T-cell (primary cell): ENCODE results near the gene SULT1A2. TPM values are rescaled to one million over a fixed set of nuclear protein-coding genes. Genes with fewer than 3 reads are reported as not detected.
A peak's percentile ranks its signal among the peaks of the same experiment; 100 is the strongest.
"Not testable (repeated sequence)": the region's sequence is repeated elsewhere in the genome, so short reads cannot be mapped to it uniquely, and the experiment has no call there.

Experiments used
- ATAC-seq, 4 experiments: fragments of 200-7000 bp in 3 of 4; fragments of 150-1000 bp in 1 of 4; cut with Tn5 transposase; replicated peaks in 1 of 4; 1 replicate in 3 of 4; 2 replicates in 1 of 4; pipeline ENCODE4 v1.10.0; 2021; ENCODE audit warnings: moderate library complexity in 3 of 4, mild to moderate bottlenecking in 2 of 4, moderate number of reproducible peaks in 1 of 4
- CTCF ChIA-PET, 2 donors: fragments of 300-600 bp; sonication (Branson Sonifier 250); formaldehyde crosslinking; loops; one replicate each; lab custom pipeline; 2022; ENCODE audit warnings: antibody characterized with exemption in 2 of 2; lab: Charles Lee
- POLR2A ChIA-PET, 2 donors: fragments of 300-600 bp; sonication (Branson Sonifier 250); formaldehyde crosslinking; loops; one replicate each; lab custom pipeline; 2022; ENCODE audit warnings: antibody characterized with exemption in 2 of 2; lab: Charles Lee
- DNase-seq, 35 experiments: peaks; one replicate each; pipeline versions ENCODE4 v3.0.0 to v3.0.0-alpha.2; 2013 to 2023
- H3K27ac ChIP-seq: one replicate; pipeline ENCODE4 v1.5.1; 2013; ENCODE audit warnings: low read length
- H3K27me3 ChIP-seq, 2 experiments: replicated peaks in 1 of 2; 1 replicate in 1 of 2; 2 replicates in 1 of 2; pipeline versions ENCODE4 v1.6.1 to v1.7.0; 2013; ENCODE audit warnings: low read length in 1 of 2, mixed read lengths in 1 of 2; ENCODE audit not compliant: control insufficient read depth in 2 of 2, insufficient read depth in 2 of 2; ENCODE audit errors: extremely low read depth in 1 of 2
- H3K36me3 ChIP-seq, 2 donors: 1 replicate in 1 of 2; 2 replicates in 1 of 2; pipeline versions ENCODE4 v1.6.1 to v1.7.0; 2013; ENCODE audit warnings: low read length in 1 of 2; ENCODE audit not compliant: control insufficient read depth in 2 of 2, insufficient read depth in 1 of 2; ENCODE audit errors: extremely low read depth in 1 of 2
- H3K4me1 ChIP-seq, 2 experiments: 1 replicate in 1 of 2; 2 replicates in 1 of 2; pipeline versions ENCODE4 v1.6.1 to v1.7.0; 2013; ENCODE audit warnings: low read length in 2 of 2, mixed read lengths in 1 of 2; ENCODE audit not compliant: insufficient read depth in 2 of 2, control insufficient read depth in 1 of 2; ENCODE audit errors: extremely low read depth in 1 of 2
- H3K4me3 ChIP-seq, 2 donors: 1 replicate in 1 of 2; 2 replicates in 1 of 2; pipeline versions ENCODE4 v1.5.1 to v1.7.0; 2013; ENCODE audit warnings: mild to moderate bottlenecking in 2 of 2, low read length in 1 of 2, moderate library complexity in 1 of 2; ENCODE audit not compliant: control insufficient read depth in 1 of 2; ENCODE audit errors: extremely low read depth in 1 of 2
- H3K9me3 ChIP-seq: 2 replicates; pipeline ENCODE4 v1.7.0; 2013
- H3K27ac Mint-ChIP-seq, 2 donors: one replicate each; pipeline ENCODE4 v1.8.0; 2020 to 2021; ENCODE audit warnings: mild to moderate bottlenecking in 2 of 2, mixed read lengths in 2 of 2
- H3K27me3 Mint-ChIP-seq, 2 donors: one replicate each; pipeline ENCODE4 v1.8.0; 2021 to 2022; ENCODE audit warnings: mixed read lengths in 2 of 2
- H3K36me3 Mint-ChIP-seq: one replicate; pipeline ENCODE4 v1.8.0; 2021; ENCODE audit warnings: mixed read lengths
- H3K4me1 Mint-ChIP-seq, 3 donors: one replicate each; pipeline ENCODE4 v1.8.0; 2020 to 2022; ENCODE audit warnings: mixed read lengths in 3 of 3, mild to moderate bottlenecking in 1 of 3
- H3K4me3 Mint-ChIP-seq, 3 donors: one replicate each; pipeline ENCODE4 v1.8.0; 2020 to 2022; ENCODE audit warnings: mild to moderate bottlenecking in 3 of 3, mixed read lengths in 3 of 3, moderate library complexity in 3 of 3
- H3K9me3 Mint-ChIP-seq, 3 donors: one replicate each; pipeline ENCODE4 v1.8.0; 2020 to 2022; ENCODE audit warnings: mixed read lengths in 3 of 3
- WGBS: methylation state at CpG from one replicate; pipeline ENCODE4 v1.1.5; 2013; ENCODE audit warnings: missing lambda C conversion rate; ENCODE audit not compliant: insufficient coverage; 5-methylcytosine and 5-hydroxymethylcytosine counted together
- total RNA-seq, 35 experiments: library from RNA in 6 of 35; stranded (reverse) in 6 of 35; fragments of 120-200 nt in 1 of 35; gene quantifications; one replicate each; pipeline versions ENCODE4 v1.2.1 to v1.2.4 and lab custom pipeline; 2013 to 2026

The SULT1A2 gene
- total RNA-seq, 5 donors from 2014 or later (not counting 1 experiment from before 2014, with no cell fraction given), result 0.30 to 0.62 (median 0.53) TPM; not detected in 2

DNA sequence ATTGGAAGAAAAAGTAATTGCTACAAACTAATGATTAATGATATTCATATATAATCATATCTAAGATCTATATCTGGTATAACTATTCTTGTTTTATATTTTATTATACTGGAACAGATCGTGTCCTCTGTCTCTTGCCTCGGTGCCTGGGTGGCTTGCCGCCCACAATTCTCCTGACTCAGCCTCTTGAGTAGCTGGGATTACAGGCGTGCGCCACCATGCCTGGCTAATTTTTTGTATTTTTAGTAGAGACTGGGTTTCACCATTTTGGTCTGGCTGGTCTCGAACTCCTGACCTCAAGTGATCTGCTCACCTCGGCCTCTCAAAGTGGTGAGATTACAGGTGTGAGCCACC is 19.4 kb upstream of the SULT1A2 start:
- no CpG with 5 or more reads among the region's 7 CpGs for WGBS
- H3K4me1 Mint-ChIP-seq, H3K27me3 Mint-ChIP-seq, POLR2A ChIA-PET, H3K4me3 Mint-ChIP-seq, H3K9me3 Mint-ChIP-seq, ATAC-seq, CTCF ChIA-PET, H3K36me3 ChIP-seq, H3K27ac ChIP-seq, H3K36me3 Mint-ChIP-seq, DNase-seq, H3K9me3 ChIP-seq, H3K27ac Mint-ChIP-seq, H3K4me1 ChIP-seq, H3K27me3 ChIP-seq, H3K4me3 ChIP-seq: not testable (repeated sequence)

DNA sequence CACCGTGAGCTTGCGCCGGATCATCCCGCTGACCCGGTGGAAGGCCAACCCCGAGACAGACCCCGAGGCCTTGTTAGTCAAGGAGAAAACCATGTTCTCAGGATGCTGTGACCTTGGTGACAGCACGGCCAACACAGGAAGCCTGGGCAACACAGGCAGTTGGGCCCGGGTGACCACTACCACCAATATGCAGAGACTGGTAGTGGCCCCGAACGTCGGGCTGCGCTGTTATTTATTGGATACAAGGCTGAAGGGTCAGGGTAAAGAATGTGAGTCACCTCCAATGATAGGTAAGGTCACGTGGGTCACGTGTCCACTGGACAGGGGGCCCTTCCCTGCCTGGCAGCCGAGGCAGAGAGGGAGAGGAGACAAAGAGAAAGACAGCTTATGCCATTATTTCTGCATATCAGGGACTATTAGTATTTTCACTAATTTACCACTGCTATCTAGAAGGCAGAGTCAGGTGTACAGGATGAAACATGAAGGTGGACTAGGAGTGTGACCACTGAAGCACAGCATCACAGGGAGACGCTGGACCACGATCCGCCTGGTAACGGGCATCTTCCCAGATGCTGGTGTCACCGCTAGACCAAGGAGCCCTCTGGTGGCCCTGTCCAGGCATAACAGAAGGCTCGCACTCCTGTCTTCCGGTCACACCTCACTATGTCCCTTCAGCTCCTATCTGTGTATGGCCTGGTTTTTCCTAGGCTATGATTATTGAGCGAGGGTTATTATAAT is 18.8 kb upstream of the SULT1A2 start:
- H3K27me3 ChIP-seq, H3K36me3 ChIP-seq, H3K4me3 Mint-ChIP-seq, H3K4me1 Mint-ChIP-seq, CTCF ChIA-PET, H3K4me1 ChIP-seq, H3K27ac ChIP-seq, ATAC-seq, H3K9me3 ChIP-seq, H3K4me3 ChIP-seq, H3K36me3 Mint-ChIP-seq, POLR2A ChIA-PET, H3K9me3 Mint-ChIP-seq, H3K27ac Mint-ChIP-seq, H3K27me3 Mint-ChIP-seq: not testable (repeated sequence)
- WGBS, result 79% methylated on average over 5 of the region's 24 CpGs
- peak in 5 of 35 experiments; percentile 7 to 44 (median 11) for DNase-seq

DNA sequence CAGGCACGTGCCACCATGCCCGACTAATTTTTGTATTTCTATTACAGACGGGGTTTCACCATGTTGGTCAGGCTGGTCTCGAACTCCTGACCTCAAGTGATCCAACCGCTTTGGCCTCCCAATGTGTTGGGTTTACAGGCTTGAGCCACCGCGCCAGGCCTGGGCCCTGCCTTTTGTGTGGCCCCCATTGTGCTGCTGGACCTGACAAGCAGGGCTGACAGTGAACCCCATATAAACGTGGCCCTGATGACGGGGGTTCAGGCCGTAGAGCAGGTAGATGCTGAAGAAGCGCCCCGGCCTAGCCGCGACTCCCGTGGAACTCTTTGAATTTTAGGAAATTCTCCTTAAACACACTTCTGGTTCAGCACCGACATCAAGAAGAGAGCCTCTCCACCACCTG is 17.7 kb upstream of the SULT1A2 start:
- POLR2A ChIA-PET, H3K36me3 Mint-ChIP-seq, H3K36me3 ChIP-seq, H3K4me1 ChIP-seq, H3K27me3 ChIP-seq, CTCF ChIA-PET, ATAC-seq, H3K9me3 ChIP-seq, DNase-seq, H3K9me3 Mint-ChIP-seq, H3K27ac Mint-ChIP-seq, H3K27ac ChIP-seq, H3K4me3 ChIP-seq, H3K27me3 Mint-ChIP-seq, H3K4me3 Mint-ChIP-seq: not testable (repeated sequence)
- H3K4me1 Mint-ChIP-seq, result peaks cover 12 to 16% (median 14%) of the 10 kb centered on the region in 3 donors
- WGBS, result no CpG with 5 or more reads among the region's 16 CpGs

DNA sequence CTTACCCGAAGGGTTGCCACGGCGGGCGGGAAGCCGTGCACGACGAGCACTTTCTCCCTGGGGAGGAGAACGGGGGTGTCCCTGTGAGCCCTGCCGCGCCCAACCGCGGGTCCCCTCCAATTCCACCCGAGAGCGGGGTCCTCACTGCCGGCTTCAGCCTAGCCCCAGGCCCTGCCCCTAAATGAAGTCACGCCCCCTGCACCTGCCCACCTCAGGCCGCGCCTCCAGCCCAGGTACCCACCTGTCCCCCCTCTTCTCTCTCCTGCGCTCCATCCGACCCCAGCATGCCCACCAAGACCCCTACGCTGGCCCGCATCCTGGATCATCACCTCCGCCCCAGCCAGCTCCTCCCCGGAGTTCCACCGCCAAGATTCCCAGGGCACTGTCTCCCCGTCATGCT is 17.1 kb upstream of the SULT1A2 start:
- DNase-seq, H3K36me3 ChIP-seq, POLR2A ChIA-PET, H3K36me3 Mint-ChIP-seq, H3K27ac Mint-ChIP-seq, H3K4me3 Mint-ChIP-seq, H3K27me3 Mint-ChIP-seq, H3K9me3 ChIP-seq, H3K9me3 Mint-ChIP-seq, H3K27me3 ChIP-seq, H3K4me3 ChIP-seq, CTCF ChIA-PET, H3K4me1 ChIP-seq, ATAC-seq, H3K27ac ChIP-seq: not testable (repeated sequence)
- peaks cover 14 to 23% (median 17%) of the 10 kb centered on the region in 3 donors for H3K4me1 Mint-ChIP-seq
- WGBS, result no CpG with 5 or more reads among the region's 26 CpGs

DNA sequence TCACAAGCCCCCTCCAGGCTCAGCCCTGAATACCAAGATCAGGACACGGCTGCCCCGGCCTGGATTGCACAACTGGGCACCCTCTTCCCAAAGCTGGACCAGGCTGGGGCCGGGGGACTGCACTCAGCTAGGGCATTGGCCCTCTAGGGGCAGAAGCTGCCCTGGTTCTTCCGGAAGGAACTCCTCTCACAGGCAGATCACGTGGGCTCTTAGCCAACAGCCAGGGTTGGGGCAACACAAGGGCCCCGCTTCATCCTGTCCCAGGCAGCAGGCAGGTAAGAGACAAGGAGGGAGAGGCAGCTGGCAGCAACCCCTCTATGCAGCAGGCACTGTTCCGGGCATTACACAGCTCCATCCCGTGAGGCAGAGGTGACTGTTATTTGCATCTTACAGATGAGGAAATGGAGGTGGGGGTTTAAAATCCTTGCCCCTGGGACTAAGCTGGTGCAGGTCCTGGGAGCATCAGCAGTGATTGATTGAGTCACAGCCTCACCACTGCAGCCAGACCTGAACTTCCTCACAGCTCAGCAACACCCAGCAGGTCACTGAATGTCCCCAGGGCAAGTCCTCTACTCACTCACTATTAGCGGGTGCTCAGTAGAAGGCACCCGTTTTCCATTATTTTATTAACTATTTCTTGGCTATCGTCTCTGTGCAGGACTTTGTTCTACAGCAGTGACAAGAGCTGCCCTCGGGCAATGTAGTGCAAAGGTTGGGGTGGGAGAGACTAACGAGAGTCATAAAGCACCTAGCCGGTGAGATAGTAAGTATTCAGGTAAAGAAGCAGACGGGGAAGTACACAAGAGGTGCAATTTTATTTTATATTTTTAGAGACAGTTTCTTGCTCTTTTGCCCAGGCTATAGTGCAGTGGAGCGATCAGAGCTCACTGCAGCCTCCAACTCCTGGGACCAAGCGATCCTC is 15.8 kb upstream of the SULT1A2 start:
- H3K36me3 ChIP-seq, H3K9me3 Mint-ChIP-seq, H3K27ac ChIP-seq, H3K27ac Mint-ChIP-seq, H3K4me3 Mint-ChIP-seq, H3K27me3 Mint-ChIP-seq, H3K36me3 Mint-ChIP-seq, H3K4me1 ChIP-seq, H3K4me3 ChIP-seq, CTCF ChIA-PET, POLR2A ChIA-PET, DNase-seq, H3K9me3 ChIP-seq, H3K27me3 ChIP-seq: not testable (repeated sequence)
- H3K4me1 Mint-ChIP-seq, result peaks cover 14 to 23% (median 17%) of the 10 kb centered on the region in 3 donors
- WGBS, result no CpG with 5 or more reads among the region's 17 CpGs
- ATAC-seq, result peak; percentile 96 to 99 (median 98)

DNA sequence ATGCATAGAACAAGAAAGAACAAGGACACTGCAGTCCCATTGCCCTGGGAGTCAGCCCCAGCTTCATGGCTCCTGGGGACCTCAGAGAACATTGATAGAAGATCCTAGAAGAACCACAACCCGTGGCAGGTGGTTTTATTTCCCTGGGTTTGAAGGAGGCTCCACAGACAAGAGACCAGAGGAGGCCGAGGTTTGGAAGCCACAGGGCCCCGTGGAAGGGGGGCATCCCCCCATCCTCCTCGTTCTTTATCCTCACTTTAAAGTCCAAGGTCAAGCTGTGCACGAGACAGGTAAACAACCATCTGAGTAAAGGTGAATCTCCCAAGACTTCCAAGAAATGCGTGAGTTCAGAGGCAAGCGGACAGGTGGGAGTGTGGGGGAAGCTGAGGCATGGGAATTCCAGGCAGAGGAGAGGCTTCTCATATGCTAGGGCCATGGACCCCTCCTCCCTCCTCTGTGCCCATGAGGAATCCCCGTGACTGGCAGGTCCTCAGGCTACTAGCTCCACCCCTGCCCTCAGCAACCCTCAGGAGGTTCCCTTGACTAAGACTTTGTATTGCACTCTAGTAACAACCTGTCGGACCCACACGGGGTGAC is 13.8 kb upstream of the SULT1A2 start:
- Mint-ChIP-seq H3K27me3 (no peaks in the 10 kb centered on the region), H3K9me3 (no peaks in the 10 kb centered on the region), H3K4me1 (peaks cover 14 to 23% (median 16%) of the 10 kb centered on the region in 3 donors), H3K4me3 (no peak overlapping the region), H3K36me3 (no peaks in the 10 kb centered on the region), H3K27ac (peak overlapping the region; percentile 18 to 52)
- Histone ChIP-seq H3K4me1 (peaks cover 2 to 7% of the 10 kb centered on the region in 2 experiments), H3K27ac (no peak overlapping the region), H3K4me3 (no peak overlapping the region), H3K27me3 (no peaks in the 10 kb centered on the region), H3K36me3 (peaks cover 0 to 3% of the 10 kb centered on the region in 2 donors), H3K9me3 (no peaks in the 10 kb centered on the region)
- ChIA-PET POLR2A (no interaction called here), CTCF (no interaction called here)
- DNase-seq, result no peak
- no peak for ATAC-seq
- WGBS, result no CpG with 5 or more reads among the region's 10 CpGs
